HG03095 (cell line): Measurements from ENCODE around the gene NDN.
"Not testable (repeated sequence)": the region's sequence is repeated elsewhere in the genome, so short reads cannot be mapped to it uniquely, and the experiment has no call there.

Experiments
- ATAC-seq: cut with Tn5 transposase; IDR thresholded peaks from one replicate; pipeline ENCODE4 v1.9.1; 2021; ENCODE audit warnings: moderate library complexity; ENCODE audit not compliant: unreplicated experiment

Gene NDN

DNA sequence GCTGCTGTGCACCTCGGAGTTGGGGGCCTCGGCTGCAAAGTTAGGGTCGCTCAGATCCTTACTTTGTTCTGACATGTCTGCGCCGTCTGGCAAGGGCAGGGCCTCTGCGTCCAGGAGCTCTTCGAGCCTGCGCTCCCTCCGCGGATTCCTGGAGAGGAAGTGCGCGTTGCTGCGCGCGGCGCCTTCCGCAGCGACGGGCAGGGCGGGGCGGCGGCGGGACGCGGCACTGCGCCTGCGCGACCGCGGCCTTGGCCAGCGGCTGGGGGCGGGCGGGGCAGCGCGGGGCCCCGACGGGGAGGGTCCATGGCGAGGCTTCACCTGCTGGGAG, at the start of gene NDN:
NDN (minus strand) TSS at position 163 of the 328 bp plus-strand sequence; CDS start at position 75, 88 bp downstream.
- no peak for ATAC-seq

DNA sequence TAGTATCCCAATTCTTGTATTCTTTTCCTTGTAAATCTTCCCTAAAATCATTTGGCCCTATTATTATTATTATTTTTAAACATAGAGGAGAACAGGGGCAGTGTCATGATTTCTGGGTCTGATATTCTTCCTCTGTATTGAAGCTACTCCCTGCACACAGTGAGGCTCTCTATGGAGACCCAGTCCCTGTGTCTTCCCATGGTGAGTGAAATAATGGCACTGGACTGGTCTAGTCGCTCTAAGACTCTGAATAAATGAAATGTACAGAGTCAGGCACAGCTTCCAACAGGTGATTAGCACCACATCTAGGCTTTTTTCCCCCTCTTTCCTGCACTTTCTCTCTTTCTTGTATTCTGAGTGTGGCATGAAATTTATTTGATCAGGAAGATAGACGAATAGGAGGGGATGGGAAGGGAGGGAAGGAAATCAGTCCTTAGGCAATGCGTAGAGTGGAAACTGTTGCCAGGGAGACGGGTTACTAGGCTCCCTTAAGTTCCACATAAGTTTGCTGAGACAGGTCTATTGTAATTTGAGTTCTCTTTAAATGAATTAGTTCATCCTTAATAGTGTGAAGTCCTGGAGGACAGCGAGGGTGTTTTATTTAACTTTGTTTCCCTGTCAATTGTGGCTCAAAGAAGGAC, 49.0 kb upstream of the NDN start:
- ATAC-seq, result no peak

DNA sequence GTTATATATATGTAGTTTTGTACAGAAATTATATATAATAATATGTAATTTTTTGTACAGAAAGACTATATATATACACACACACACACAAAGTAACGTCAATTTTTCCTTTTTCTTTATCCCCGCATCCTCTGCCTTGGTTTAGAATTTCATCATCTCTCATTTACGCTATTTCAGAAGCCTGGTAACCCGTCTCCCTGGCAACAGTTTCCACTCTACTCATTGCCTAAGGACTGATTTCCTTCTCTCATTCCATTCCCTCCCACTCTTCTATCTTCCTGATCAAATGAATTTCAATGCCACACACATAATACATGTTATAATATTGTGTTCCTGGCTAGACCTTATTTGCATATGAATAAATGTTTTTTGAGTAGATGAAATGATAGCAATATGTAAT, 47.8 kb upstream of the NDN start:
- no peak for ATAC-seq

DNA sequence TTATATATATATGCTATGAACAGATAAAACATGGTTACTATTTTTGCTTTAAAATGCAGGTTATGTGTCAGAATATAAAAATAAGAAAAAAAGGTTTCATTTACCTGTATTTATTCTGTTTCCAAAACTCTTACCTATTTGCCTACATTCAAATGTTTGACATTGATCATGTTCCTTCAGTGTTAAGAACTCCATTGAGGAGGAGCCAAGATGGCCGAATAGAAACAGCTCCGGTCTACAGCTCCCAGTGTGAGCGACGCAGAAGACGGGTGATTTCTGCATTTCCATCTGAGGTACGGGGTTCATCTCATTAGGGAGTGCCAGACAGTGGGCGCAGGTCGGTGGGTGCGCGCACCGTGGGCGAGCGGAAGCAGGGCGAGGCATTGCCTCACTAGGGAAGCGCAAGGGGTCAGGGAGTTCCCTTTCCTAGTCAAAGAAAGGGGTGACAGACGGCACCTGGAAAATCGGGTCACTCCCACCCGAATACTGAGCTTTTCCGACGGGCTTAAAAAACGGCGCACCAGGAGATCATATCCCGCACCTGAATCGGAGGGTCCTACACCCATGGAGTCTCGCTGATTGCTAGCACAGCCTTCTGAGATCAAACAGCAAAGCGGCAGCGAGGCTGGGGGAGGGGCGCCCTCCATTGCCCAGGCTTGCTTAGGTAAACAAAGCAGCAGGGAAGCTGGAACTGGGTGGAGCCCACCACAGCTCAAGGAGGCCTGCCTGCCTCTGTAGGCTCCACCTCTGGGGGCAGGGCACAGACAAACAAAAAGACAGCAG, 27.0 kb upstream of the NDN start:
- not testable (repeated sequence) for ATAC-seq

DNA sequence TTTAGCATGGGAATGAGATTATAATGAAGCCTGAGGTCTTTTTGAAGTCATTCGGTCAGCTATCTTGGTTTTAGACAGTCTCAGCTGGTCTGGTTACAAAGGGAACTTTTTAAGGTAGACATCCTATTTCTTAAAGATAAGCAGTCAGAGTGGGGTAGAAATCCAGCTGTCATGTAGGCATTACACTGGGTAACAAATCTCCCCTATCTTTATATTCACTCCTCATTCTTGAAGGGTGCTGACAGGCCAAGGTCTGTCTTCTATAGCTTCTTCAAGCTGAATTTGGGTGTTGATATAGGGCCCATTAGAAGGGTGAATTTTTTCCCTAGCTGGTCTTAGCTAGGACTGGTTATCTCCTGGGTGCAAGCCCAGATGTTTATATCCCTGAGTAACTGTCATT, 21.2 kb upstream of the NDN start:
- ATAC-seq, result no peak

GRCh38 chr15:23695282-23695681, 8.2 kb upstream of the NDN start:
- no peak for ATAC-seq

GRCh38 chr15:23694592-23694991, 7.5 kb upstream of the NDN start:
- ATAC-seq, result no peak

GRCh38 chr15:23690450-23690852, 3.3 kb upstream of the NDN start:
- no peak for ATAC-seq

DNA sequence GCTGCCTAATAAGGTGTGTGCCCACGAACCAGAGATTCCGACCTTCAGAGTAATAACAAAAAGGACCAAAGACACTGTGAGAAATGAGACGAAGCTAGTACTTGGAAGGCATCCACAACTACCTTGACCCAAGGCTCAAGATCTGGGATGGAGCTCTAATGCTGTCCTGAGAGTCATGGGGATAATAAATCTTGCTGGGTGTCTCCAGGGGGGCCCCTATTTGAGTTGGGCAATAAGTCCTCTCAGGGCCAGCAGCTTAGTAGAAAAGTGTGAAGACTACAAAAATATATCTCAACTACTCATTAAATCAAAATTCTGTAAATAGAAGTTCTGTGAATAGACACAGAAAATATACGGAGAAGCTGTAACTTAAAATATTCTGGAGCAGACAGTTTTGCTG, 2.9 kb upstream of the NDN start:
- ATAC-seq, result no peak

- ATAC-seq, result no peak
Measured at GRCh38 chr15:23686466-23687142, 501 bp downstream of the NDN start.

DNA sequence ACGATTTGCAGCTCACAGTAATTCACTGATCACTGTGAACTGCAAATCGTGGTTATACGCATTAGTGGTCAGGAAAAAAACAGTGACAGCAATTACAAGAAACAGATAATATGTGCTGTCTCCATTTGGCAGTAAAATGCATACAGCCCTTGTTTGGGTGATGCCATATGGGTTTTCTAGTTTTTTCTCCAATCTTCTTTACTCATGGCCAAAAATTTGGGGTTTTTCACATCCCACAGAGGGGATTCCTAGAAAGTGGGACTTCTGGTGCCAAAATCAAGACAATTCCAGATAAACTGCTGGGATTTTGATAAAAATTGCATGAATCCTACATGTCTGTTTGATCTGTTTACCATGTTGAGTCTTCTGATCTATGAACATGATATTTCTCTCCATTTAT, 15.6 kb downstream of the NDN start:
- ATAC-seq, result no peak

DNA sequence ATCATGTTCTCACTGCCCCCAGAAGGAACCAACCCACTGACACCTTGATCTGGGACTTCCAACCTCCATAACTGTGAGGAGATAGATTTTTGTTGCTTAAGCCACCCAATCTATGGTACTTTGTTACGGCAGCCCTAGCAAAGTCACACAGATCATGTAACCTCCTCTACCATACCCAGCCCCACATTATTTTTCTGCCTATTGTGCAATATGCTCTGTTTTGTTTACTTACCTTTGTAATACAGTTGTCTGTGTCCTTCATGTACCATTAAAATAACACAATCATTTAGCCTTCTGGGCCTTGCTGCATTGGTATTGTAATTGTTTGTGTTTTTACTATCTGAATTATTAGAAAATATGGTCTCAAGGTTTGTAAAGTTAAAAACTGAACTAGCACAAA, 16.1 kb downstream of the NDN start:
- ATAC-seq, result no peak

DNA sequence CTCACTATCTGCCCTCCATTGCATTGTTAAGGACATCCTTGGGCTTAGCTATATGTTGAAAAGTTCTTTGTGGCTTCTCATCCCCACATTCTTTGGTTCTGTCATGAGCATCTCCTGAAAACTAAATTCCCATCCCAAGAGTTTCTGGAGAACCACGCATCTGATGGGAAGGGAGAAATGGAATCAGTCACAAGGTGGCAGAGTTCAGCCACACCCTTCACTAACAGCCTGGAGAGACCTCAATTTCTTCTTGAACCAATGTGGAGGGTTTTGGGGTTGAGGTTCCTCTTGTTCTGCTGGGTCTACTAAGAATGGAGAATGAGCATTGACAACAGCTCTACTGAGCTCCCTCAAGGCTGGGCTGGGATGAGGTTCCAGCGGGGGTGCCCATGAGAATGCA, 23.9 kb downstream of the NDN start:
- ATAC-seq, result no peak

DNA sequence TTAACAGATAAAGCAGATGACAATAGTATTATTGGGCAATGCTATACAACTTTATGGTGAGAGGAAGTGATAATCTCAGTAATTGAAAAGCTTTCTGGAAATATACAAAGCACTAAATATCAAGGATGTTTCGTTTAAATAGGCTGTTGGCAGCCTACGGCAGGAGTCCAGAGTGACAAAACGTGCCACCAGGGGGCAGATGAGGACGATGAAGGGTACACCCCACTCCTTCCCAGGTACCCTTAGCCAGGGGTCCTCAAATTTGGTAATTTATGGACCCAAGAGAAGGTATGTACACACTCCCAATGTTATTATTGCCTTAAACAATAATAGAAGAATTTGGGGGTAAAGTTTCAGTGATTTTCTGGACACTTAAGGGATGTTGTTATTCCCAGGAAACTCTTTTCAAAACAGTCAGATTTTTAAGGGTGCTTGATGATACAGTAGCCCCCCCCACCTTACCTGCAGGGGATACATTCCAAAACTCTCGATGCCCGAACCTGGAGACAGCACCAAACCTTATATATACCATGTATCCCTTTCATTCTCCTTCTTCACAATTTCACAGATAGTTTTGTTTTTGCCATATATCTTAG, 38.1 kb downstream of the NDN start:
- no peak for ATAC-seq

- ATAC-seq, result no peak
Measured at GRCh38 chr15:23647421-23648370, 39.4 kb downstream of the NDN start, which contains the start of gene MAGEL2. MAGEL2 (minus strand) TSS chr15:23647867; CDS start chr15:23647742, 125 bp downstream.

- ATAC-seq, result no peak
Measured at GRCh38 chr15:23647001-23647295, 40.2 kb downstream of the NDN start.

DNA sequence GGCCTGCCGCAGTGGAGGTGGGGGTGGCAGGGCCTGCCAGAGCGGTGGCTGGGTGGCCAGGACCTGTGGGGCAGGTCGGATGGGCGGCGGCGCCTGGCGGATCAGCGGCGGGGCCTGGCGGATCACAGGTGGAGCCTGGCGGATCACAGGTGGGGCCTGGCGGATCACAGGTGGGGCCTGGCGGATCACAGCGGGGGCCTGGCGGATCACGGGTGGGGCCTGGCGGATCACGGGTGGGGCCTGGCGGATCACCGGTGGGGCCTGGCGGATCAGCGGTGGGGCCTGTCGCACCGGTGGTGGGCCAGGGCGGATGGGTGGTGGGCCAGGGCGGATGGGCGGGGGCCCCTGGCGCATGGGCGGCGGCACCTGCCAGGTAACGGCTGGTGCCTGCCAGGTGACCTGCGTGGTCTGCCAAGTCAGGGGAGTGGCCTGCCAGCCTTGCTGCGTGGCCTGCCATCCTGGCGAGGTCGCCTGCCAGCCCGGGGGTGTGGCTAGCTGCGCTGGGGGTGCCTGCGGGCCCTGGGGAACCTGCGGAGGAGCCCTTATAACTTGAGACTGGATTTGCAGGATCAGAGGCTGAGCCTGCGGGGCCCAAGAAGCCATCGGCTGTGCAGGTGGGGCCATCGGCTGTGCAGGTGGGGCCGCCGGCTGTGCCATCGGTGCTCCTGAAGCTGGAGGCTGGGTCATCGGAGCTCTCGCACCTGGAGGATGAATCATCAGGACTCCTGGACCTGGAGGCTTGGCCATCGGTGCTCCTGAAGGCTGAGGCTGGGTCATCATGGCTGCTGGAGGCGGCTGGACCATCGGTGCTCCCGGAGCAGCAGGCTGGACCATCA, 40.7 kb downstream of the NDN start:
- no peak for ATAC-seq

- ATAC-seq, result no peak
Measured at GRCh38 chr15:23645371-23646164, 41.5 kb downstream of the NDN start.

- no peak for ATAC-seq
Measured at GRCh38 chr15:23644829-23645228, 42.3 kb downstream of the NDN start.
